Hindlimb muscle (tissue), 1 donor: Measurements from ENCODE around the gene ATF7IP2. TPM values are rescaled to one million over a fixed set of nuclear protein-coding genes. Genes with fewer than 3 reads are reported as not detected.
"Not testable (repeated sequence)": the region's sequence is repeated elsewhere in the genome, so short reads cannot be mapped to it uniquely, and the experiment has no call there.

Experiments
- DNase-seq: peaks from one replicate; pipeline ENCODE4 v3.0.0-alpha.2; 2013
- polyA plus RNA-seq: library from polyadenylated mRNA; unstranded; fragments of 120-200 nt; gene quantifications from one replicate; pipeline ENCODE4 v1.2.1, GENCODE V29; 2013; ENCODE audit not compliant: insufficient read length

ATF7IP2 gene, protein sequence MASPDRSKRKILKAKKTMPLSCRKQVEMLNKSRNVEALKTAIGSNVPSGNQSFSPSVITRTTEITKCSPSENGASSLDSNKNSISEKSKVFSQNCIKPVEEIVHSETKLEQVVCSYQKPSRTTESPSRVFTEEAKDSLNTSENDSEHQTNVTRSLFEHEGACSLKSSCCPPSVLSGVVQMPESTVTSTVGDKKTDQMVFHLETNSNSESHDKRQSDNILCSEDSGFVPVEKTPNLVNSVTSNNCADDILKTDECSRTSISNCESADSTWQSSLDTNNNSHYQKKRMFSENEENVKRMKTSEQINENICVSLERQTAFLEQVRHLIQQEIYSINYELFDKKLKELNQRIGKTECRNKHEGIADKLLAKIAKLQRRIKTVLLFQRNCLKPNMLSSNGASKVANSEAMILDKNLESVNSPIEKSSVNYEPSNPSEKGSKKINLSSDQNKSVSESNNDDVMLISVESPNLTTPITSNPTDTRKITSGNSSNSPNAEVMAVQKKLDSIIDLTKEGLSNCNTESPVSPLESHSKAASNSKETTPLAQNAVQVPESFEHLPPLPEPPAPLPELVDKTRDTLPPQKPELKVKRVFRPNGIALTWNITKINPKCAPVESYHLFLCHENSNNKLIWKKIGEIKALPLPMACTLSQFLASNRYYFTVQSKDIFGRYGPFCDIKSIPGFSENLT
- 6.6 TPM for polyA plus RNA-seq

DNA sequence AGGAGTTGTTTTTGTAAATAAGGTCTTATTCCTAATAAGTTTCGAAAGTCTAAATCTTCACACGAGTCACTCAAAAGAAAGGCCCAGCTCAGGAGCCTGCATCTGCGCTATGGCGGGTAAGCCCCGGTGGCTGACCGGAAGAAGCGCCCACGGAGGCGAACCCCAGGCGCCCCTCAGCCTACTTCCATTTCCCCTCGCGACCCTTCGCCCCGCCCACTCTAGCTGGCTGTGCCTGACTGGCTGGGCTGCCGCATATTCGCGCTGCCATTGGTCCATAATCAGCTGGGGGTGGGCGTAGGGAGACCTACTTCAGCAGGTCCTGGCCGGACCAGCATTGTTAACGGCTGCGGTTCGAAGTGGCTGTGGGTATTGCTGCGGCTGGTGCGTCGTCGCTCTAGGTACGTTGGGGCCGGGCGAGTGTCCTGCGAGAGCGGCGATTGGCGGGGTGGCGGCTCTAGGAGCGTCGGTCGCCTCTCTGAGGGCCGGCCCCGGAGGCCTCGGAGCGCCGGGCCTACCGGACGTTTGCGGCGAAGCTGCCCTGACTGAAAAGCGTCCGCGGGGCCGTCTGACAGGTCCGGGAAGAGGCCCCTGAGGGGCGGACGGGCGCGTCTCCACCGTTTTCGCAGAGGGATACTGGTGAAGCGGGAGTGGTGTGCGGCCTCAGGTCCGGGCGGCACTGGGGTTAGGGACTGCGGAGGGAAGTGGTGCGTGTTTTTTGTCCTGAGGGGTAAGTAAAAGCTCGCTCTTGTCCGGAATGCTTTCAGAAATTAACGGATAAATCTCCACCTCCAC is at the start of gene ATF7IP2:
Gene ATF7IP2 (plus strand): TSS at position 337 of the 792 bp plus-strand sequence. CDS start 44,560 bp downstream, outside the sequence.
- peak; percentile 81 for DNase-seq

DNA sequence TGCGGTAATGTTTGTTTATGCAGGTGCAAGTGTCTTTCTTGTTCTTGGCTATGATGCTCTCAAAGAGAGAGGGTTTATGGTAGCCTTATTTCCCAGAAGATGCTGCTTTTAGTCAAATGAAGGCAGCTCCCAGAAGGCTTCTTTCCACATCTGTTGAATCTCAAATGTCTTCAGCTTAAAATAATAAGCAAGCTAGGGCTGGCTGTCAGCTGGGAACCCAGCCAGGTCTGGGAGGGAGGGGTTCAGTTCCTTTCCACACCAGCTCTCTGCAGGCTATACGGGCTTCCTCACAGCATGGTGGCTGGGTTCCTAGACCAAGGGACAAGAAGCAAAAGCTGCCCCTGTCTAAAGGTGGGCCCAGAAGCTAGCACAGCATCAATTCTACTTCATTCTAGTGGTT is 47.4 kb upstream of the ATF7IP2 start:
- DNase-seq: peak; percentile 11

DNA sequence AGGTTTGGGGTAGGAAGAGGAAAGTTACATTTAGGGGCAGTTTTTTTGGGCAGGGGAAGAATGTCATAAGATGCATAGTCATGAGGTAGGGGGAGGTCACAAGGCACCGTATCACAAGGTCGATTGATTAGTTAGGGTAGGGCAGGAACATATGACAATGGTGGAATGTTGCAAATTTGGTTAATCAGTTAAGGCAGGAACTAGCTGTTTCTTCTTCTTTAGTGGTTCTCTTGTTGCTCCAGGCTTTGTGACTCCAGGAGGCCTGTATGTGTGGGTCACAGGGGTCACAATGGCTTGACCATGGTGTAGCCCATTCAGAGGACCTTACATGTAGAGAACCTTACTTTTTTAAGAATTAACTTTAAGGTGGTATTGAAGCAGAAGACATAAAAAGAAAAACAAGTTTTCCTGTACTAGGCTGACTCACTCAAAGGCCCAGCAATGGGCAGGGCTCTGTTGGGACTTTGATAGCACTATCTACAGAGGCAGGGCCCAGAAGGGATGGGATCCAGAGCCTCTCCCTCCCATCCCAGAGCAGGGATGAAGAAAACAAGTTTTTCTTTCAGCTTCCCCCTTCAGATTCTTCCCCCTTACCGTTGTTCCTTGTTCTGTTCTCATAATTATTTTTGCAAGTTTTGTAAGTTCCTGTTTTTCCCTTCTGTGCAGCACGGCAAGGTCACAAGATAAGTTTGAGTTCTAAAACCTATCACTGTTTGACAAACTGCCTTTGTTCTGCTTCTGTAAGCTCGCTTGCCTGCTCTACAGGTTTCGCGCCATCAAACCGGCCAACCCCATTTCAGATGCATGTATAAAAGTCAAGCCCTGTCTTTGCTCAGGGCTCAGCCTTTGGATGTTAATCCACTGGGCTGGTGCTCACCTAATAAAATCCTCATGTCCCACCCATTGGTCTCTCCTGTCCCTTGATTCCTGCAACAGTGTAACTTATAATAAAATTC is 45.8 kb upstream of the ATF7IP2 start:
- no peak for DNase-seq

DNA sequence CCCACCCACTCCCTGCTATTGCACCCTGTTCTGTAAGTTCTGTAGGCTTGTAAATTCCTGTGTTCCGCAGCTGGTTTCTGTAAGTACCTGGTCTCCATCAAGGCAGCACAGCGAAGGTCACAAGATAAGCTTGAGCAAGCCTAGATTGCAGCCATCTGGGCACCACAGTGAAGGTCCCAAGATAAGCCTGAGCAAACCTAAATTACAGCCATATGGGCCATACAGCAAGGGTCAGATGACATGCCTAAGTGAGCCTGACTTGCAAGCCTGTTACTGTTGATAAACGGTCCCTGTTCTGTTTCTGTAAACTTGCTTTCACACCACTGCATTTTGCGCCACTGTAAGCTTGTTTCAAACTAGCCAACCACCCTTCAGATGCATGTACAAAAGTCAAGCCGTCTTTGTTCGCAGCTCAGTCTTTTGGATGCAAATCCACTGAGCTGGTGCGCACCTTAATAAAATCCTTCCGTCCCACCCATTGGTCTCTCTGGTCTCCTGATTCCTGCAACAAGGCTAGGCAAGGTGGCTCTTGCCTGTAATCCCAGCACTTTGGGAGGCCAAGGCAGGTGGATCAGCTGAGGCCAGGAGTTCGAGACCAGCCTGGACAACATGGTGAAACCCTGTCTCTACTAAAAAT is 42.6 kb upstream of the ATF7IP2 start:
- no peak for DNase-seq

DNA sequence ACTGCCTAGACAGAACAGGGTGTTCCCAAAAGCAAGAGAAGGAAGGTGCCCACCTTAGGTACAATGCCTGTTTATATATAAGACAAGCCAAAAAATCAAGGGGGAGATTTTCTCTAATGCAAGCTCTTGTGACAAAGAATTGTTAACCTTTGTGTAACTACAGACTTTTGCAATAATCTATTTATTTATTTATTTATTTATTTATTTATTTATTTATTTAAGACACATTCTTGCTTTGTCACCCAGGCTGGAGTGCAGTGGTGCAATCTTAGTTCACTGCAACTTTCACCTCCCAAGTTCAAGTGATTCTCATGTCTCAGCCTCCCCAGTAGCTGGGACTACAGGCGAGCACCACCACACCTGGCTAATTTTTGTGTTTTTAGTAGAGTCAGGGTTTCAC is 41.2 kb upstream of the ATF7IP2 start:
- DNase-seq: not testable (repeated sequence)

DNA sequence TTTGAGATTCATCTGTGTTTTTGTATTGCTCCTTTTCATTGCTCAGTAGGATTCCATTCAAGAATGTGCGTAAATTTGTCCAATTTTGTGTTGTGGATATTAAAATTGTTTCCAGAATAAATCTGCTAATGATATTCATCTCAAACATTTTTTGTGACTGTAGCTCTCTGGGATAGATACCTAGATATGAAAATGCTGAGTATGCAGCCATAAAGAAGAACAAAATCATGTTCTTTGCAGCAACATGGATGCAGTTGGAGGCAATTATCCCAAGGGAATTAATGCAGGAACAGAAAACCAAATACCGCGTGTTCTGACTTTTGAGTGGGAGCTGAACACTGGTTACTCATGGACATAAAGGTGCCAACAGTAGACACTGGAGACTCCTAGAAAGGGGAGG is 40.2 kb upstream of the ATF7IP2 start:
- no peak for DNase-seq

DNA sequence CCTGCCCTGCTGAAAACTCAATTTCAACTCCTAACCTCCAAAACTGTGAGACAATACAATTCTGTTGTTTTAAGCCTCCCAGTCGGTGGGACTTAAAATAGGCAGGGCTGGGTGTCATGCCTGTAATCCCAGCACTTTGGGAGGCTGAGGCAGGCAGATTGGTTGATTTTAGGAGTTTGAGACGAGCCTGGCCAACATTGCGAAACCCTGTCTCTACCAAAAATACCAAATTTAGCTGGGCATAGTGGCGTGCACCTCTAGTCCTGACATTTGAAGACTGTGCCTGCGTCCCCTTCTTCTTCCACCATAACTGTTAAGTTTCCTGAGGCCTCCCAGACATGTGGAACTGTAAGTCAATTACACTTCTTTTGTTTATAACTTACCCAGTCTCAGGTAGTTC is 36.0 kb upstream of the ATF7IP2 start:
- no peak for DNase-seq

DNA sequence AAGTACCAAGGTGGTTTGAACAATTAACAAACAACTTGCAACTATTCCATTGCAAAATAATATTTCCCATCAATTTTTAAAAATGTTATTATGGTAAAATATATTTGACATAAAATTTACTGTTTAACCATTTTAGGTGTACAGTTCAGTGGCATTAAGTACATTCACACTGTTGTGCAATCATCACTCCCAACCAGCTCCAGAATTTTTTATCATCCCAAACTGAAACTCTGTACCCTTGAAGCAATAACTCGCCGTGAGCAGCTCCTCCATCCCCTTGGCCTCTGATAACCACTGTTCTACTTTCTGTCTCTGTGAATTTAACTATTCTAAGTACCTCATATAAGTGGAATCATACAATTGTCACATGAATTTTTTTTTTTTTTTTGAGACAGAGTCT is 33.6 kb upstream of the ATF7IP2 start:
- DNase-seq: no peak

DNA sequence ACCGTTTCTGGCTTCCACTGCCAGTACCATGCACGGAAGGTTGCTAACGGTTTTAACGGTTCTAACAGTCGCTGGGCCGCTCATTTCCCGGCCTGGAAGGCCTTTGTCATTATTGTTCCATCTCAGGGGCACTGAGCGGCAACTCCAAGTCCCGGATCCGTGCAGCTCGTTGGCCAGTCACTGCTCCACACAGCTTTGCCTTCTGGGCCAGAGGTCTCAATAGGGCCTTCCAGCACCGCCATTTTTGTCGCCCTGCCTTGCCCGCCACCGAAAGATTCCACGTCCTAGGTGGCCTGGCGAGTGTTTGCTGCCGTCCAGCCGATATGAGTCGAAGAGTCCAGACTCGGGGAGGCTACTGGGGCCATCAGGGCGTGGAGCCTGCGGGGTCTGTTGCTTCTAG is 30.3 kb upstream of the ATF7IP2 start:
- no peak for DNase-seq

DNA sequence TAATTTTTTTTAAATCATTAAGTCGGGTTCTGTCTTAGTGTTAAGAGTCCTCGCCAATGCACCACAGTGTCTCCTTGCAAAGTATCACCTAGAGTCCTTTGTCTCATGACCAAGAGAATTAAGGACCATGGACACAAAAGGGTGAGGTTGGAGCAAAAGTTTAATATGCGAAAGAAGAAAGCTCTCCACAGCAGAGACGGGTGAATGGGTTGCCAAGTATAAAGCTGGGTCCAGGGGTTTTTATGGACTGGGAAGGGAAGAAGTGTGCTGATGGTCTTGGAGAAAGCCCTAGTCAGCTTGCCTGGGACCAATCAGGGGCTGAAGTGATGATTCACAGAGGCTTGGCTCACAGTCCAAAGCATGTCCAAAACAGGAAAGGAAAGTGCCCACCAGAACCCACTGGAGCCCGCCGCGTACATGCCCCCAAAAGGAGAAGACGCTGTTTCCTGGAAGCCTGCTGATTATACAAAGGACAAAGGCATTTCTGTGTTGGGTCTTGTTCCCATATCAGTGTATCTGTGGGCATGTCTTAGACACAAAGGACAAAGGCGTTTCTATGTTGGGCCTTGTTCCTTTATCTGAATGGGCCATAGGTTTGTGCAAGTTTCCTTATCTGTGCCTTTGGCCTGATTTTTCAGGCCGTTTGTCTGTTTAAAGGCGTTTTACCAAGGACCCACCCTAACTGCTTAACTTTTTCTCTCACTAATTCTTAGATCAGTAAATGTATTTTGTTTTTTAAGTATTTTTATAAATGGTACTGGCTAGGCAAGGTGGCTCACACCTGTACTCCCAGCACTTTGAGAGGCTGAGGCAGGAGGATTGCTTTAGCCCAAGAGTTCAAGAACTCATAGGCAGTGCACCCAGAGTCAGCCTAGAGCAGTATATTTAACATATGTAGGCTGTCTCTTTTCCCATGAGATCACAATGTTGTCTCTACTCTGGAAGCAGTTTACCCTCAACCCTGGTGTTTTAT is 28.7 kb upstream of the ATF7IP2 start:
- DNase-seq: no peak

DNA sequence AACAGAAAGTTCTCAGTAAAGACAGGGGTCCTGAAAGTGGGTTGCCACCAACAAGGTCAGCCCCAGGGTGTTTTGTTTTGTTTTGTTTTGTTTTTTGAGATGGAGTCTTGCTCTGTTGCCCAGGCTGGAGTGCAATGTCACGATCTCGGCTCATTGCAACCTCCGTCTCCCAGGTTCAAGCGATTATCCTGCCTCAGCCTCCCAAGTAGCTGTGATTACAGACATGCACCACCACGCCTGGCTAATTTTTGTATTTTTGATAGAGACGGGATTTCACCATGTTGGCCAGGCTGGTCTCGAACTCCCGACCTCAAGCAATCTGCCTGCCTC is 24.1 kb upstream of the ATF7IP2 start:
- DNase-seq: not testable (repeated sequence)

DNA sequence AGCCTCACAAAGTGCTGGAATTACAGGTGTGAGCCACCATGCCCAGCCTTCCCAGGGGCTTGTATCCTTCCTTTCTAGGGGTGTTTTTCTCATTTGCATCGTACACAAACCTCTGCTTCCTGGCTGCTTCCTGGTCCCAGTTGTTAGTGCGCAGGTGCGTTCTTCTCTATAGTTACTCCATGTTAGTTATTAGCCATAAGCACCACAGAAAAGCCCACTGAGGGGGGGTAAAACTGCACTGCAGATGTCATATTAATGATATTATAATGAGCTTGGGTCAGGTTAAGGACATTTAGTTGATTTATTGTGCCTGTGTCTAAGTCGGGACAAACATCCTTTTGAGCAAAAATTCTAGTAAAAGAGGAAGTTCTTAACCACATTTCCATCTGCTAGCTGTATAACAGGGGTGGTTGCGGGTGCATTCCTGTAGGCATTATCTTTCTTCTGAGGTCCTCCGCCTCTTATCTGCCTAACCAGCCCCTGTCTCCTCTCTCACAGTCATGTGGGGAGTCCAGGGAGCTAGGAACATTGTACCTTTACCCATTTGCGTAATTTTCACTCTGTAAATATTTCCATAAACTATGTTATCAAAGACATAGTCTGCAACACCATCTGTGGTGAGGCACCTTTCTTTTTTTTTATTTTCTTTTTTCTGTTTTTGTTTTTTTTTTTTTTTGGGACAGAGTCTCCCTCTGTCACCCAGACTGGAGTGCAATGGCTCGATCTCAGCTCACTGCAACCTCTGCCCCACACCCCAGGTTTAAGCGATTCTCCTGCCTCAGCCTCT is 23.6 kb upstream of the ATF7IP2 start:
- DNase-seq: no peak

DNA sequence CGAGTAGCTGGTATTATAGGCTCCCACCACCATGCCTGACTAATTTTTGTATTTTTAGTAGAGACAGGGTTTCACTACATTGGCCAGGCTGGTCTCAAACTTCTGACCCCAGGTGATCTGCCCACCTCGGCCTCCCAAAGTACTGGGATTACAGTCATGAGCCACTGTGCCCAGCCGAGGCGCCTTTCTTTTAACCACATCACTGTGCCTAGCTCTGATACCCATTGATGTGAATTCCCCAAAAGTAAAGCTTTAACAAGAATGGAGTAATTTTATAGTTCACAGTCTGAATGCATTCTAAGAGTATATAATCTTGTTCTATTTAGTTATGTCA is 23.0 kb upstream of the ATF7IP2 start:
- DNase-seq: not testable (repeated sequence)

DNA sequence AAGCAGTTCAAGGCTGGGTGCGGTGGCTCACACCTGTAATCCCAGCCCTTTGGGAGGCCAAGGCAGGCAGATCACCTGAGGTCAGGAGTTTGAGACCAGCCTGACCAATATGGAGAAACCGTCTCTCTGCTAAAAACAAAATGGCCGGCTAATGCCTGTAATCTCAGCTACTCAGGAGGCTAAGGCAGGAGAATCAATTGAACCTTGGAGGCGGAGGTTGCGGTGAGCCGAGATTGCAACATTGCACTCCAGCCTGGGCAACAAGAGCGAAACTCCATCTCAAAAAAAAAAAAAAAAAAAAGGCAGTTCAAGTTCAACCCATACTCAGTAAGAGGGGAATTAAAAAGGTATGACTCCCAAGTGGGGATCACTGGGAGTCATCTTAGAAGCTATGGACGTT is 19.2 kb upstream of the ATF7IP2 start:
- DNase-seq: not testable (repeated sequence)

DNA sequence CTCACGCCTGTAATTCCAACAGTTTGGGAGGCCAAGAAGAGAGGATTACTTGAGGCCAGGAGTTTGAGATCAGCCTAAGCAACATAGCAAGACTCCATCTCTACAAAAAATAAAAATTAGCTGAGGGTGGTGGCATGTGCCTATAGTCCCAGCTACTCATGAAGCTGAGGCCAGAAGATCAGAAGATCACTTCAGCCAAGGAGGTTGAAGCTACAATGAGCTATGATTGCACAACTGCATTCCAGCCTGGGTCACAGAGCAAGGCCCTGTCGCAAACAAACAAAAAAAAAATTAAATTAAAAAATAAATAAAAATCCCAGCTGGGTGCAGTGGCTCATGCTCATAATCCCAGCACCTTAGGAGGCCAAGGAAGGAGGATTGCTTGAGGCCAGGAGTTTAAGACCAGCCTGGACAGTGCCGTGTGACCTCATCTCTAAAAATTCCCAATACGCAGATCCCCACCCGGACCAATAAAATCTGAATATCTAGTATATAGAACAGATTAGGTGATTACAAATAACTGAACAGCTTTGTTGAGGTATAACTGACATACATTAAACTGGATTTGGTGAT is 18.2 kb upstream of the ATF7IP2 start:
- no peak for DNase-seq

DNA sequence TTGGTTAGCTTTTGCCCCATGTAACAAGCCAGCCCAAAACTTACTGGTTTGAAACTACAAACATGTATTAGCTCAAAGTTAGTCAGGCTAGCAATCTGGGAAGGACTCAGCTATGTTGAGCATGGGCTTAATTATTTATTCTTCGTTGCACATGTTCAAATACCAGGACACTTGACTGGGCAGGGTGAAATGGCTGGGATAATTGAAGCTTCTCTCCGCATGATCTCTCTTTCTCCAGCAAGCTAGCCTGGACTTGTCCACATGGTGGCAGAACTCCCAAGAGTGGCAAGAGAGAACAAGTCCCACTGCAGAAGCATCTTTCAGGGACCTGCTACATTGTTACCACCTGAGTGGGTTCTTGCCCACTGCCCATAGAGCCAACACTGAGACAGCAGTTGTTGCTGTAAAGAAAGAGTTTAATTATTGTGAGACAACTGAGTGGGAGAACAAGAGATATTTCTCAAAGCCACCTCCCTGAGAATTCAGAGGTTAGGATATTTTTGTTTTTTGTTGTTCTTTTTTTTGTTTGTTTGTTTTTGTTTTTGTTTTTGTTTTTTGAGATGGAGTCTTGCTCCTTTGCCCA is 16.8 kb upstream of the ATF7IP2 start:
- DNase-seq: no peak

DNA sequence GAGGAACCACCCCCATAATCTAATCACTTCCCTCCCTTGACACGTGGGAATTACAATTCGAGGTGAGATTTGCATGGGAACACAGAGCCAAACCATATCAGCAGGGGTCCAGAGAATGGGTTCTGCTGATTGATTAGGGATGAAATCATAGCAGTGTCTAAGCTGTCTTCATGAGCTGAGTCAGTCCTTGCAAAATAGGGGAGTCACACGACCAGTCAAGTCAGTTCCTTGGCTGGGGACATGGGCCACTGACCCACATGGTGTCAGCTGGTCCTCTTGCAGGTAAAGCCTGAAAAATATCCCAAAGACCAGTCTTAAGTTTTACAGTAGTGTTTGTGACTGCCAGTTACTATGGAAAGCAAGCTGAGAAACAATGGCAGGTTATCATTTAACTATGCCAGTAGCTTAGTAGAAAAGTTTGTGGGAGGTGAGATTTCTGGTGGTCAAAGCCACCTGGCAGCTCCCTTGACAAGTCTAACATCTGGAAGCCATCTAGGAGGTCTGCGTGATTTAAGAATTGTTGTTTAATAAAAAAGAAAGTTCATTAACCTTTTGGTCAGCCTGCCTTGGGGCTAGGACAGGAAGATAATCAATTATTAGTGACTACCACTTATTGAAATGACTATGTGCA is 15.7 kb upstream of the ATF7IP2 start:
- no peak for DNase-seq

DNA sequence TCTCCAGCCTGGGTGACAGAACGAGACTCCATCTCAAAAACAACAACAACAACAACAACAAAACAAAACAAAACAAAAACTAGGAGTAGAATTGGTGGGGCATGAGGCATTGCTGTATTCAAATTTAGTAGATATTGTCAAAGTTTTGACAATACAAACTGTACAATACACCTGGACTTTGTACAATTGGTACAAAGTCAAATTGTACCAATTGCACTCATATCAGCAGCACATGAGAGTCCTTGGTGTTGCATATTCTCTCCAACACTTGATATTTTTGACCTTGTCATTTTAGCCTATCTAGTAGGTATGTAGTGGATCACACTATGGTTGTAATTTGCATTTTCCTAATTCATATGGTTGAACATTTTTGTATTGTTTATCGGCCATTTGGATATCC is 14.3 kb upstream of the ATF7IP2 start:
- no peak for DNase-seq
